Sigmoid colon (tissue), 7 donors: ENCODE results near the gene RAD54L2. TPM values are rescaled to one million over a fixed set of nuclear protein-coding genes. Genes with fewer than 3 reads are reported as not detected.
"Not testable (repeated sequence)": the region's sequence is repeated elsewhere in the genome, so short reads cannot be mapped to it uniquely, and the experiment has no call there.

ENCODE experiments used
- DNase-seq: peaks from one replicate; pipeline ENCODE4 v3.0.0-alpha.2; 2019
- H3K27ac ChIP-seq, 4 donors: fragments of 200-600 bp; sonication (generic); one replicate each; pipeline ENCODE4 v1.5.1; 2016 to 2019; ENCODE audit warnings: mild to moderate bottlenecking in 1 of 4
- H3K27me3 ChIP-seq, 3 donors: fragments of 200-600 bp; sonication (generic); one replicate each; pipeline ENCODE4 v1.5.1; 2019; ENCODE audit warnings: mild to moderate bottlenecking in 1 of 3
- H3K36me3 ChIP-seq, 4 donors: fragments of 200-600 bp; sonication (generic); one replicate each; pipeline ENCODE4 v1.5.1; 2016 to 2019
- H3K4me1 ChIP-seq, 4 donors: fragments of 200-600 bp; sonication (generic); one replicate each; pipeline ENCODE4 v1.5.1; 2017 to 2019
- H3K4me3 ChIP-seq, 4 donors: fragments of 200-600 bp; sonication (generic); one replicate each; pipeline ENCODE4 v1.5.1; 2017 to 2019; ENCODE audit warnings: mild to moderate bottlenecking in 2 of 4, moderate library complexity in 1 of 4
- H3K9me3 ChIP-seq, 4 donors: fragments of 200-600 bp in 3 of 4; sonication (generic) in 3 of 4; one replicate each; pipeline versions ENCODE4 v1.5.1 to v1.6.1; 2013 to 2019
- CTCF ChIP-seq, 4 experiments: fragments of 450-650 bp in 3 of 4; fragments of 200-600 bp in 1 of 4; IDR thresholded peaks; one replicate each; pipeline ENCODE4 v1.5.1; 2016 to 2019; ENCODE audit warnings: antibody characterized with exemption in 4 of 4, mild to moderate bottlenecking in 3 of 4, moderate library complexity in 2 of 4
- EP300 ChIP-seq, 4 donors: sonication (generic); formaldehyde crosslinking; IDR thresholded peaks; one replicate each; pipeline ENCODE4 v1.6.1; 2017; ENCODE audit warnings: antibody characterized with exemption in 4 of 4
- POLR2A ChIP-seq, 2 donors: fragments of 450-650 bp; IDR thresholded peaks; one replicate each; pipeline ENCODE4 v1.6.1; 2016; ENCODE audit warnings: antibody characterized with exemption in 2 of 2, mild to moderate bottlenecking in 2 of 2, moderate library complexity in 2 of 2
- POLR2AphosphoS5 ChIP-seq, 4 donors: sonication (generic); formaldehyde crosslinking; IDR thresholded peaks; one replicate each; pipeline ENCODE4 v1.6.1; 2017; ENCODE audit warnings: antibody characterized with exemption in 4 of 4
- WGBS, 2 donors: extraction: QIAGEN DNeasy Blood & Tissue Kit; methylation state at CpG; one replicate each; pipeline ENCODE4 v1.1.7; 2013; 5-methylcytosine and 5-hydroxymethylcytosine counted together
- intact Hi-C: fragments of 100-400 bp; cut with DNase I; formaldehyde crosslinking; loops from one replicate; pipeline ENCODE4 v1.15.1; 2023
- polyA plus RNA-seq, 3 donors: library from polyadenylated mRNA; stranded (reverse); fragments of 200-250 nt; gene quantifications; one replicate each; pipeline ENCODE4 v1.2.3, GENCODE V29; 2013
- total RNA-seq, 4 donors: library from RNA; depleted of rRNA; stranded (reverse); fragments of >200 nt; gene quantifications; one replicate each; pipeline ENCODE4 v1.1.0, GENCODE V29; 2016
- donor health status: healthy with polysubstance abuse.
- donor health status: Bipolar disorder and iron deficiency.
- donor health status: healthy.

The RAD54L2 gene
- total and polyA plus RNA-seq, 7 donors: 0.60 to 33.0 (median 15.7) TPM

GRCh38 chr3:51559411-51559888 is 20.9 kb downstream of the RAD54L2 start:
- DNase-seq: peak; percentile 77
- peaks cover 0 to 13% (median 13%) of the 10 kb centered on the region in 4 donors for H3K4me1 ChIP-seq
- peaks cover 0 to 13% (median 5%) of the 10 kb centered on the region in 4 donors for H3K36me3 ChIP-seq
- H3K27ac ChIP-seq: peak overlapping the region in 3 of 4 donors; percentile 24 to 26 (median 24)
- intact Hi-C loops: no loop called here
- no peaks in the 10 kb centered on the region for H3K9me3 ChIP-seq
- no peak for TF ChIP-seq EP300 (IDR thresholded peaks at IDR 0.05)
- TF ChIP-seq CTCF (IDR thresholded peaks at IDR 0.05): no peak
- no peak for TF ChIP-seq POLR2AphosphoS5 (IDR thresholded peaks at IDR 0.05)
- TF ChIP-seq POLR2A (IDR thresholded peaks at IDR 0.05): no peak
- WGBS, 2 donors: 63 to 66% methylated on average over 4 of the region's 4 CpGs
- H3K27me3 ChIP-seq: no peaks in the 10 kb centered on the region
- H3K4me3 ChIP-seq: no peak overlapping the region

GRCh38 chr3:51559961-51560360 is 21.4 kb downstream of the RAD54L2 start:
- Histone ChIP-seq H3K36me3 (peaks cover 0 to 9% (median 4%) of the 10 kb centered on the region in 4 donors), H3K9me3 (no peaks in the 10 kb centered on the region), H3K4me1 (peaks cover 0 to 13% (median 13%) of the 10 kb centered on the region in 4 donors), H3K27ac (peak overlapping the region in 3 of 4 donors; percentile 24 to 26 (median 24)), H3K4me3 (no peak overlapping the region), H3K27me3 (no peaks in the 10 kb centered on the region)
- no peak for TF ChIP-seq POLR2A (IDR thresholded peaks at IDR 0.05)
- no peak for TF ChIP-seq EP300 (IDR thresholded peaks at IDR 0.05)
- TF ChIP-seq CTCF (IDR thresholded peaks at IDR 0.05): no peak
- TF ChIP-seq POLR2AphosphoS5 (IDR thresholded peaks at IDR 0.05): no peak
- intact Hi-C loops: no loop called here
- no peak for DNase-seq

GRCh38 chr3:51562403-51562802 is 23.9 kb downstream of the RAD54L2 start:
- H3K4me3 ChIP-seq, H3K27ac ChIP-seq, H3K27me3 ChIP-seq, H3K36me3 ChIP-seq, intact Hi-C loops, H3K9me3 ChIP-seq, DNase-seq: not testable (repeated sequence)
- WGBS, 2 donors: 97 to 99% methylated on average over 4 of the region's 4 CpGs
- peaks cover 0 to 14% (median 13%) of the 10 kb centered on the region in 4 donors for H3K4me1 ChIP-seq

- 20 to 29% methylated on average over 2 of the region's 2 CpGs for WGBS, 2 donors
- peak; percentile 33 for DNase-seq
- TF ChIP-seq CTCF (IDR thresholded peaks at IDR 0.05) (no peak), POLR2A (IDR thresholded peaks at IDR 0.05) (no peak), EP300 (IDR thresholded peaks at IDR 0.05) (no peak), POLR2AphosphoS5 (IDR thresholded peaks at IDR 0.05) (no peak)
- Histone ChIP-seq H3K27ac (no peak overlapping the region), H3K4me1 (peaks cover 0 to 24% (median 15%) of the 10 kb centered on the region in 4 donors), H3K36me3 (peaks cover 0 to 4% (median 0%) of the 10 kb centered on the region in 4 donors), H3K9me3 (no peaks in the 10 kb centered on the region), H3K4me3 (no peak overlapping the region), H3K27me3 (no peaks in the 10 kb centered on the region)
- intact Hi-C loops: no loop called here
These were observed 29.5 kb downstream of the RAD54L2 start for GRCh38 chr3:51568036-51568435.

- Histone ChIP-seq H3K4me1 (peaks cover 0 to 24% (median 15%) of the 10 kb centered on the region in 4 donors), H3K36me3 (peaks cover 0 to 8% (median 0%) of the 10 kb centered on the region in 4 donors), H3K27me3 (no peaks in the 10 kb centered on the region), H3K4me3 (no peak overlapping the region), H3K9me3 (no peaks in the 10 kb centered on the region), H3K27ac (no peak overlapping the region)
- TF ChIP-seq POLR2A (IDR thresholded peaks at IDR 0.05): no peak
- TF ChIP-seq EP300 (IDR thresholded peaks at IDR 0.05): no peak
- no peak for TF ChIP-seq CTCF (IDR thresholded peaks at IDR 0.05)
- no peak for TF ChIP-seq POLR2AphosphoS5 (IDR thresholded peaks at IDR 0.05)
- DNase-seq: no peak
- intact Hi-C loops: no loop called here
These were observed 30.5 kb downstream of the RAD54L2 start for GRCh38 chr3:51568996-51569395.
